Stimulated activated CD4-positive, alpha-beta T cell treated with anti-CD3 and anti-CD28 coated beads, Interleukin-12 subunit alpha, Interleukin-12 subunit beta, amount 100 ng/mL, for 24 hours (primary cell): ENCODE measurements around the gene MED7.
"Not testable (repeated sequence)": the region's sequence is repeated elsewhere in the genome, so short reads cannot be mapped to it uniquely, and the experiment has no call there.

Experiments
- DNase-seq, 2 experiments: peaks; one replicate each; pipeline ENCODE4 v3.0.0-alpha.2; 2020; ENCODE audit warnings: low read depth in 2 of 2

The MED7 gene

GRCh38 chr5:157142317-157143126 is at the start of gene MED7:
Gene MED7 (minus strand): TSS chr5:157142865. CDS start chr5:157139431, 3,434 bp downstream.
- DNase-seq: peak; percentile 81 to 86

DNA sequence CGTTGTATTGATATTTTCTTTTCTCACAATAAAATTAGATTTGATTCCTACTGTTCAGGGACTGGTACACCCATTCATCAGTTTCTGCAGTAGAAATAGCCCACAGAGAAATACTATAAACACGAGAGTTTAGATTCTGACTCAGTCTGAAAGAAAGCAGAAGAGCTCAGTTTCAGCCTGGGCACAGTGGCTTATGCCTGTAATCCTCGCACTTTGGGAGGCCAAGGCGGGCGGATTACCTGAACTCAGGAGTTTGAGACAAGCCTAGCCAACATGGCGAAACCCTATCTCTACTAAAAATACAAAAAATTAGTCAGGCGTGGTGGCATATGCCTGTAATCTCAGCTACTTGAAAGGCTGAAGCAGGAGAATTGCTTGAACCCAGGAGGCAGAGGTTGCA is 46.6 kb upstream of the MED7 start:
- DNase-seq: peak in 1 of 2 experiments; percentile 57

DNA sequence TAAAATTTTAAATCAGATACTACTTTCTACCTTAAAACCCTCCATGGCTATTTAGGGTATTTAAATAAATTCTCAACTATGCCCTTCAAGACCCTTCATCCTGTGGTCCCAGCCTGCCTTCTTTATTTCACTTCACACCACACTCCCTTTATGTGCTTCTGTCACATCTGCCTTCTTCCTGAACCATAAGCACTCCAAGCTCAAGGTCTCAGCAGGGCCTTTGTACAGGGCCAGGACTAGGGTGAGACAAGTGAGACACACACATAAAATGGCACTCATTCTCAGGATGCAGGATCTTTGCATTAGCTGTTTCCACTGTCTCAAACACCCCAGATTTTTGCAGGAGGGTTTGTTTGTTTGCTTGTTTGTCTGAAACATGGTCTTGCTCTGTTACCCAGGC is 45.6 kb upstream of the MED7 start:
- DNase-seq: no peak

GRCh38 chr5:157187046-157187754 is 44.5 kb upstream of the MED7 start:
- no peak for DNase-seq

DNA sequence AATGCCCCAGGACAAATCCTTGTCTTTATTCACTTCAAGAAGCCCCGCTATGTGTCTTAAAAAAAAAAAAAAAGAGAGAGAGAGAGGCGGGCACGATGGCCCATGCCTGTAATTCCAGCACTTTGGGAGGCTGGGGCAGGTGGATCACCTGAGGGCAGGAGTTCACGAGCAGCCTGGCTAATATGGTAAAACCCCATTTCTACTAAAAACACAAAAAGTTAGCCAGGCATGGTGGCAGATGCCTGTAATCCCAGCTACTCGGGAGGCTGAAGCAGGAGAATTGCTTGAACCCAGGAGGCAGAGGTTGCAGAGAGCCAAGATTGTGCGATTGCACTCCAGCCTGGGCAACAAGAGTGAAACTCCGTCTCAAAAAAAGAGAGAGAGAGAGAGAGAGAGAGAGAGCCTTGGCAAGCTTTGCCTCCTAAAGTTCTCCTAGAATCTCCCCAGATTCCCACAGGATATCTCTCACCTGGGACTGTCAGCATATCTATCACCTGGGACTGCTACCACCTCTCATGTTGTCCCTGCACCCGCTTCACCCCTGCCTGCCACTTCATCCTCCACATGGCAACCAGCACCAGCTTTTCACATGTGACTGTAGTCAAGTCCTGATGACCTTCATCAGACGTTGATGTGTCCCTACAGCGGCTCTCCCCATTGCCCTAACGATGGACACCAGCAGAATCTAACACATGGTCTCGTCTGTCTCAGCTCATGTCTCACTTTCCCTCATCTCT is 43.8 kb upstream of the MED7 start:
- DNase-seq: no peak

DNA sequence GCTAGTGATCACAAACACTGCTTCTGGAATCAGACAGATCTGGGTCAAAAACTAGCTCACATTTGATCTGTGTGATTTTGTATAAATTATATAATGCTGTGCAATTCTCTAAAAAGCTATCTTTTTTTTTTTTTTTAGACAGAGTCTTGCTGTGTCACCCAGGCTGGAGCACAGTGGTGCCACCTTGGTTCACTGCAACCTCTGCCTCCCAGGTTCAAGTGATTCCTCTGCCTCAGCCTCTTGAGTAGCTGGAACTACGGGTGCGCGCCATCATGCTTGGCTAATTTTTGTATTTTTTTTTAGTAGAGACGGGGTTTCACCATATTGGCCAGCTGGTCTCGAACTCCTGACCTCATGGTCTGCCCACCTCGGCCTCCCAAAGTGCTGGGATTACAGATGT is 42.5 kb upstream of the MED7 start:
- not testable (repeated sequence) for DNase-seq

- DNase-seq: no peak
These were observed 41.5 kb upstream of the MED7 start for GRCh38 chr5:157184117-157184670.

DNA sequence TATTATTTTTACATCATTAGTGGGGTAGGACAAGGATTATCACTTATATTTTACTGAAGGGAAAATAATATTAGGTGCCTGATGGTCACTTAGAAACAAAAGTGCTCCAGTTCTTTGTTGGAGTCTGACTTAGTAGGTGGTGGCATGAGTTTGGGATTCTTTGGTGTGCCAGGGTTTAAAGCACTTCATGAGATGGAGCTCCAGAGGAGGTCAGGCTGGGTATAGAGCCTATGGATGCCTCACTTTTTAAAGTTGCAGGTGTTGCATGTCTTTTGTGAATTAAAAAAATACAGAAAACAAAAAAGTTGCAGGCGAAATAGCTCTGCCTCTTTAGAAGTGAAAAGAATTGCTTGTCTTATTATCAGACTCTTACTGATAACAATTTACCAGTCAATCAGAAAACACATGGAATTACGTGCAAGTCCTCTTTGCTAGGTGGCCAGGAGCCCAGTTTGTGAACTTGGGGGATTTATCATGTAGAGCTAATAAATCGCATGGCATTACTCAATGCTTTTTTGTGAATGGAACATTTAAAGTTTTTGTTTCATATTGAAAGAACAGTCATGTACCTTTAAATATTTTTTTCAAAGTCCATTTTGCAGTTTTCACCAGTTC is 39.6 kb upstream of the MED7 start:
- DNase-seq: no peak

- no peak for DNase-seq
These were observed 38.0 kb upstream of the MED7 start, which contains the start of gene ITK for GRCh38 chr5:157180374-157181264. Gene ITK (plus strand): TSS chr5:157180840. CDS start chr5:157180978, 138 bp downstream.

- DNase-seq: no peak
These were observed 36.3 kb upstream of the MED7 start for GRCh38 chr5:157178966-157179365.

GRCh38 chr5:157177953-157178352 is 35.3 kb upstream of the MED7 start:
- no peak for DNase-seq

GRCh38 chr5:157175071-157175612 is 32.5 kb upstream of the MED7 start:
- DNase-seq: no peak

DNA sequence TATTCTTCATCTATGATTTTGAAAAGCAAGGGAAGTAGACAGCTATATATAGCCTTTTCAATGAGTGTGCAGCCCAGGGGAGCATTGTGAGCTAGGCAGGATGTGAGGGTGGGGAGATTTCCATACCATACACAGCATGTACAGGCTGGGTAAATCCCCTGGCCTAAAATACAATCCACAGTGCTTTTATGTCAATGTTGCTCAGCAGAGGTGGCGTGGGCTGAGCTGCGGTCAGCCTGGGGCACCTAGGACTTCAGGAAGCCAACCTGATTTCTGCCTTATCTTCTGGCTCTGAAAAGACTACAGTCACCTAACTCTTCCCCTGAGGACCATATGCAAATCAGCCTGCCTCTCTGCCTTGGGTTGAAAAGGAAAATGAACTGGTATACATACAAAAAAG is 29.7 kb upstream of the MED7 start:
- peak; percentile 78 to 84 for DNase-seq

- DNase-seq: no peak
These were observed 25.6 kb upstream of the MED7 start for GRCh38 chr5:157168286-157168685.

DNA sequence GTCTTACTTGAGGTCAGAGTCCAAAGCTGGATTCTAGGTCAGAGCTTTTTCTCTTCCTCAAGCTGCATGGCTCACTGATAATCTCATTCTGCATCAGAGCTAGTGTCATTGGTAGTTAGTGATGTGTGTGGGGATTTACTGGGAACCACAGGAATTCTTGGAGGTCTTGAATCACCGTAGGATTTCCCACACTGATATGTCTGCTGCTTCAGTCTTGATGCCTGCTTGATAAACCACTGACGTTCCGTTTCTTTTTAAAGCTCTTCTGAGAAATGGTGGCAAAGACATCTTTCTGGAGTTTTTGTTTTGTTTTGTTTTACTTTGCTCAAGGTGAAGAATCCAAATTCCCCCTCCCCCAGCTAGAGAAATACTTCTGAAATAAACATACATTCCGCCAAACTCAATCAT is 24.6 kb upstream of the MED7 start:
- no peak for DNase-seq

- no peak for DNase-seq
These were observed 23.8 kb upstream of the MED7 start, which contains the start of gene GARIN3 for GRCh38 chr5:157166214-157167213. Gene GARIN3 (minus strand): TSS chr5:157166264. CDS start chr5:157166168, 96 bp downstream.

DNA sequence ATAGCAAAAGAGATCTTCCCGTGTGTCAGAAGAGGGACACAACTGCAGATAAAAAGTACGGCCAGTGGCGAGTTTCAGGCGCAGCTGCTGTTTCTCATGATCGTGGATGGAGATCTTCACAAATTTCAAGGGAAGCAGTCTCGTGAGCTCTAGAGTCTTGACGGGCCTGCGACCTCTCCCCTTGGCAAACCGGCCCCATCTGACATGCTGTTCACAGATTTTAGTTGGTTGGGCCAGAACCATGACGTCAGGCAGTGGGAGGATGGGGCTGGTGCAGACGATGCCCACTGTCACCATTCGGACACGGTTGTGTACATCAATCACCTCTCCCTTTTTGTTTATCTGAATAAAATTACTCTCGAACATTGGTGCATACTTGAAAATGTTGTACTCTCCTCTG is 23.0 kb upstream of the MED7 start:
- no peak for DNase-seq

DNA sequence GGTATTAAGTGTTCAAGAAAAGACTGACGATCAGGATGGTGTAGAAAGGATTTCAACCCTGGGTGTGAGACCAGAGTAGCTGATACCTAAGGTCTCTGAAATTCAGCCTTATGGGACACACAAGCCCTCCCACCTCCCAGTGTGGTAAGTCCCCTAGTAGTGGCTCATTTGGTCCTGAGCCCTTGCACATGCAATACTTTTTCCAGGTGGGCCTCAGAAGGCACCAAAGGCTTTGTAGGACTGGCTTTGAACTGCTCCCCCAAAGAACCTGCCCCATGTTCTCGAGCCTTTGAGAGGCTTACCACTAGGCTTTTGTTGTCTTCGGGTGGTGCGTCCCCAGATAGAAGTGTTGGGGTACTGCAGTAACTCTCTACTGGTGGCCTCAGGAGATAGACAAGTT is 22.6 kb upstream of the MED7 start:
- no peak for DNase-seq

- DNase-seq: no peak
These were observed 21.9 kb upstream of the MED7 start for GRCh38 chr5:157164521-157164920.
